ENCODE data around the gene TBCD. TPM values are rescaled to one million over a fixed set of nuclear protein-coding genes. Genes with fewer than 3 reads are reported as not detected.

Gene TBCD
- total RNA-seq, 6 experiments from 2014 or later: 47.3 to 67.6 (median 62.5) TPM

GRCh38 chr17:82959990-82960418 lies 208.1 kb downstream of the TBCD start:
- no peaks in the 10 kb centered on the region; the same call in none of the 2 replicates for H3K27me3 Mint-ChIP-seq (ENCODE audit: insufficient read depth)
- H3K36me3 Mint-ChIP-seq (ENCODE audit: low read depth): peaks cover 8% of the 10 kb centered on the region
- no peak for DNase-seq
- no peak overlapping the region for H3K4me3 Mint-ChIP-seq
- peaks cover 7% of the 10 kb centered on the region; the same call in 1 of the 2 replicates for H3K9me3 Mint-ChIP-seq
- peaks cover 20% of the 10 kb centered on the region for H3K4me1 Mint-ChIP-seq (ENCODE audit: low read depth)
- no peak overlapping the region for H3K27ac Mint-ChIP-seq
- TF ChIP-seq CTCF (IDR thresholded peaks at IDR 0.05): no peak

- H3K36me3 Mint-ChIP-seq (ENCODE audit: low read depth): peaks cover 1% of the 10 kb centered on the region
- no peak overlapping the region for H3K4me3 Mint-ChIP-seq
- DNase-seq: no peak
- H3K27me3 Mint-ChIP-seq (ENCODE audit: insufficient read depth): no peaks in the 10 kb centered on the region; the same call in none of the 2 replicates
- no peak overlapping the region for H3K27ac Mint-ChIP-seq
- peaks cover under 1% of the 10 kb centered on the region; the same call in 1 of the 2 replicates for H3K9me3 Mint-ChIP-seq
- TF ChIP-seq CTCF (IDR thresholded peaks at IDR 0.05): no peak
- H3K4me1 Mint-ChIP-seq (ENCODE audit: low read depth): peaks cover 20% of the 10 kb centered on the region
Measured at GRCh38 chr17:82960419-82961271, 208.8 kb downstream of the TBCD start.

- no peaks in the 10 kb centered on the region; the same call in none of the 2 replicates for H3K27me3 Mint-ChIP-seq (ENCODE audit: insufficient read depth)
- peak overlapping the region; percentile 79 for H3K27ac Mint-ChIP-seq
- no peak for TF ChIP-seq CTCF (IDR thresholded peaks at IDR 0.05)
Measured at GRCh38 chr17:82961366-82962162, 209.7 kb downstream of the TBCD start.

GRCh38 chr17:82962163-82962720 lies 210.4 kb downstream of the TBCD start:
- Mint-ChIP-seq H3K4me3 (no peak overlapping the region), H3K27ac (peak overlapping the region; percentile 79), H3K36me3 (ENCODE audit: low read depth) (no peaks in the 10 kb centered on the region; the same call in 1 of the 2 replicates), H3K9me3 (no peaks in the 10 kb centered on the region), H3K4me1 (ENCODE audit: low read depth) (peaks cover 20% of the 10 kb centered on the region), H3K27me3 (ENCODE audit: insufficient read depth) (no peaks in the 10 kb centered on the region; the same call in none of the 2 replicates)
- no peak for TF ChIP-seq CTCF (IDR thresholded peaks at IDR 0.05)
- DNase-seq: peak; percentile 41

More at GRCh38 chr17:82961366-82962162, 209.7 kb downstream of the TBCD start:
- Mint-ChIP-seq H3K4me3 (no peak overlapping the region), H3K4me1 (ENCODE audit: low read depth) (peaks cover 20% of the 10 kb centered on the region), H3K9me3 (no peaks in the 10 kb centered on the region), H3K36me3 (ENCODE audit: low read depth) (no peaks in the 10 kb centered on the region; the same call in 1 of the 2 replicates)
- no peak for DNase-seq

Measured in HFFc6 (cell line).